ENCODE data around the gene TMEM88. TPM values are rescaled to one million over a fixed set of nuclear protein-coding genes. Genes with fewer than 3 reads are reported as not detected.

TMEM88 gene
- total RNA-seq, 4 donors from 2014 or later: 1.5 to 3.8 (median 1.6) TPM; not detected in 1

- intact Hi-C loops (cut with DNase I): no loop called here
- H3K9me3 ChIP-seq: no peaks in the 10 kb centered on the region
- DNase-seq: no peak
- H3K27me3 ChIP-seq: peaks cover 0 to 13% (median 0%) of the 10 kb centered on the region in 4 donors
- peak overlapping the region; percentile 67 to 82 (median 77) for H3K4me3 ChIP-seq
- TF ChIP-seq POLR2A (IDR thresholded peaks at IDR 0.05): no peak
- TF ChIP-seq CTCF (IDR thresholded peaks at IDR 0.05): no peak
- 26 to 40% methylated on average over 7 to 8 of the region's 19 CpGs for WGBS, 2 donors
- H3K27ac ChIP-seq: peak overlapping the region; percentile 97 to 99 (median 98)
- peaks cover 22 to 47% (median 23%) of the 10 kb centered on the region in 3 donors for H3K4me1 ChIP-seq
- H3K36me3 ChIP-seq: no peaks in the 10 kb centered on the region
Observed at GRCh38 chr17:7833011-7833794, 21.7 kb upstream of the TMEM88 start.

- Histone ChIP-seq H3K9me3 (no peaks in the 10 kb centered on the region), H3K36me3 (no peaks in the 10 kb centered on the region), H3K4me1 (peaks cover 29 to 54% (median 30%) of the 10 kb centered on the region in 3 donors), H3K27me3 (peaks cover 0 to 13% (median 0%) of the 10 kb centered on the region in 4 donors), H3K4me3 (peak within 1 kb of the TSS; percentile 67 to 82 (median 77)), H3K27ac (peak within 1 kb of the TSS; percentile 97 to 99 (median 98))
- TF ChIP-seq CTCF (IDR thresholded peaks at IDR 0.05) (peak in 3 of 6 experiments; percentile 17 to 28 (median 20)), POLR2A (IDR thresholded peaks at IDR 0.05) (peak in 1 of 4 donors; percentile 55)
- DNase-seq: peak; percentile 75
- WGBS, 2 donors: 0% methylated on average over 14 to 24 of the region's 49 CpGs
- intact Hi-C loops (cut with DNase I): no loop called here
Observed at GRCh38 chr17:7833795-7834541, 20.9 kb upstream of the TMEM88 start, which contains the start of gene KDM6B. KDM6B (plus strand) TSS chr17:7834217; CDS start chr17:7845555, 11,338 bp downstream.

- no peaks in the 10 kb centered on the region for H3K36me3 ChIP-seq
- H3K27ac ChIP-seq: peak overlapping the region; percentile 97 to 99 (median 98)
- H3K9me3 ChIP-seq: no peaks in the 10 kb centered on the region
- 0 to 2% methylated on average over 7 to 10 of the region's 20 CpGs for WGBS, 2 donors
- H3K4me1 ChIP-seq: peaks cover 35 to 60% (median 36%) of the 10 kb centered on the region in 3 donors
- TF ChIP-seq CTCF (IDR thresholded peaks at IDR 0.05): no peak
- no peak for TF ChIP-seq POLR2A (IDR thresholded peaks at IDR 0.05)
- DNase-seq: no peak
- H3K4me3 ChIP-seq: peak overlapping the region; percentile 67 to 82 (median 77)
- H3K27me3 ChIP-seq: peaks cover 0 to 13% (median 0%) of the 10 kb centered on the region in 4 donors
- intact Hi-C loops (cut with DNase I): no loop called here
Observed at GRCh38 chr17:7834542-7834956, 20.3 kb upstream of the TMEM88 start.

- Histone ChIP-seq H3K4me3 (peak overlapping the region; percentile 67 to 82 (median 77)), H3K27me3 (peaks cover 0 to 10% (median 0%) of the 10 kb centered on the region in 4 donors), H3K9me3 (no peaks in the 10 kb centered on the region), H3K36me3 (no peaks in the 10 kb centered on the region), H3K4me1 (peaks cover 41 to 67% (median 41%) of the 10 kb centered on the region in 3 donors), H3K27ac (peak overlapping the region; percentile 97 to 99 (median 98))
- DNase-seq: peak; percentile 67
- peak in 3 of 4 donors; percentile 78 to 83 (median 82) for TF ChIP-seq POLR2A (IDR thresholded peaks at IDR 0.05)
- peak; percentile 72 to 86 (median 80) for TF ChIP-seq CTCF (IDR thresholded peaks at IDR 0.05)
- intact Hi-C loops (cut with DNase I): no loop called here
- 1 to 2% methylated on average over 22 to 33 of the region's 69 CpGs for WGBS, 2 donors
Observed at GRCh38 chr17:7834957-7835813, 19.7 kb upstream of the TMEM88 start.

Data from esophagus squamous epithelium (tissue), 5 donors.